GM12874 (cell line): ENCODE results near the gene BAG1.

Source experiments
- CTCF ChIP-seq: IDR thresholded peaks from 2 replicates; pipeline ENCODE4 v1.5.1; 2011; ENCODE audit warnings: low read depth, mild to moderate bottlenecking, control low read depth, low read length, moderate library complexity; ENCODE audit not compliant: insufficient read depth

The BAG1 gene

GRCh38 chr9:33290247-33291030 is 25.9 kb upstream of the BAG1 start, which contains the start of gene NFX1:
Gene NFX1, plus strand, starts transcription at chr9:33290516. Its CDS starts 57 bp downstream, at chr9:33290573.
- no peak for TF ChIP-seq CTCF

- no peak for TF ChIP-seq CTCF
These were observed 25.4 kb upstream of the BAG1 start for GRCh38 chr9:33289936-33290246.

- no peak for TF ChIP-seq CTCF
These were observed 25.0 kb upstream of the BAG1 start for GRCh38 chr9:33289496-33289895.

GRCh38 chr9:33288828-33289483 is 24.4 kb upstream of the BAG1 start:
- TF ChIP-seq CTCF: no peak

GRCh38 chr9:33288235-33288634 is 23.7 kb upstream of the BAG1 start:
- no peak for TF ChIP-seq CTCF

- TF ChIP-seq CTCF: peak; percentile 70
These were observed 22.6 kb upstream of the BAG1 start for GRCh38 chr9:33287087-33287490.

GRCh38 chr9:33285502-33285901 is 21.0 kb upstream of the BAG1 start:
- TF ChIP-seq CTCF: no peak
